GM13976 (cell line): ENCODE results near the gene KCTD20.

Source experiments
- DNase-seq: peaks from one replicate; pipeline ENCODE4 v3.0.0; 2012; ENCODE audit warnings: low spot score
- CTCF ChIP-seq: IDR thresholded peaks from 2 replicates; pipeline ENCODE4 v1.5.1; 2012; ENCODE audit warnings: borderline replicate concordance, mild to moderate bottlenecking; ENCODE audit not compliant: insufficient read depth; ENCODE audit errors: extremely low read depth, missing control alignments, control extremely low read depth
- in situ Hi-C: fragments of 300-500 bp; cut with MboI; formaldehyde crosslinking; loops from one replicate; pipeline ENCODE4 v1.12.0; 2022; ENCODE audit warnings: low sequenced_read_pairs, mixed read lengths, inconsistent platforms; ENCODE audit not compliant: unreplicated experiment

The KCTD20 gene

GRCh38 chr6:36539814-36540568 lies 97.2 kb downstream of the KCTD20 start:
- in situ Hi-C loops, result no loop called here
- DNase-seq, result no peak
- no peak for TF ChIP-seq CTCF
